ENCODE results near the gene SHC3.

DNA sequence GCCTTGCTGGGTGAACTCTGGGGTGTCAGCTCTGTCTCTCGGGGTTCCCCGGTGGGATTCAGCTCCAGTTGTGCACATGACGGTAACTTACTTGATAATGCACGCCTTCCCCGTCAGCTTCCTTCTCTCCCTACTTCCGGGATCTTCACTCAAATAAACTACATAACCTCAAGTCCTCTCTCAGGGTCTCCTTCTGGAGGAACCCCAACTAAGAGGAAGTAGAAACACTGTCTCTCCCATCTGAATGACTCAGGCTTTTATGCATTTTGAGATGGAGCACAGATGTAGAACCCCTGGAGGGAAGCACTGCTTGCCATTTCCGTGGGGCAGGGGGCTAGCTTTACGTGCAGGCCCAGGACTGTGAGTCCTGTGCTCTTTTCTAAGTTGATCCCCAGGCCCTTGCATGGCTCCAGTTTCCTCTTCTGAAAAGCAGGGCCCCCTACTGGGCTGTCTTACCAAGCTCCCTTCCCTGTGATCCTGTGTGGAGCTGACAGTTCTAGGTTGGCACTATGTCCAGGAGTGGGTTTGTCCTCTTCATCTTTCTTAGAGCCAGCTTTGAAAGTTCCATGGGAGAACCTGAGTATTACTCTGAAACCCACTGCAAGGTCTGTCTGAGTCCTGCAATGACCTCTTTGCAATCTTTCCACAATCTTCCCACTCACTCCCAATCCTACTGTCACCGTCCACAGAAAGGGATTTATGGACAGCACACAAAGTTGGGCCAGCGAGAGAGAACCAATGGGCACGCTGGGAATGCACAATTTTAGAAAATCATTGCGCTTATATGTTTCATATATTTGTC, 169.7 kb downstream of the SHC3 start:
- TF ChIP-seq, protein P1, sequence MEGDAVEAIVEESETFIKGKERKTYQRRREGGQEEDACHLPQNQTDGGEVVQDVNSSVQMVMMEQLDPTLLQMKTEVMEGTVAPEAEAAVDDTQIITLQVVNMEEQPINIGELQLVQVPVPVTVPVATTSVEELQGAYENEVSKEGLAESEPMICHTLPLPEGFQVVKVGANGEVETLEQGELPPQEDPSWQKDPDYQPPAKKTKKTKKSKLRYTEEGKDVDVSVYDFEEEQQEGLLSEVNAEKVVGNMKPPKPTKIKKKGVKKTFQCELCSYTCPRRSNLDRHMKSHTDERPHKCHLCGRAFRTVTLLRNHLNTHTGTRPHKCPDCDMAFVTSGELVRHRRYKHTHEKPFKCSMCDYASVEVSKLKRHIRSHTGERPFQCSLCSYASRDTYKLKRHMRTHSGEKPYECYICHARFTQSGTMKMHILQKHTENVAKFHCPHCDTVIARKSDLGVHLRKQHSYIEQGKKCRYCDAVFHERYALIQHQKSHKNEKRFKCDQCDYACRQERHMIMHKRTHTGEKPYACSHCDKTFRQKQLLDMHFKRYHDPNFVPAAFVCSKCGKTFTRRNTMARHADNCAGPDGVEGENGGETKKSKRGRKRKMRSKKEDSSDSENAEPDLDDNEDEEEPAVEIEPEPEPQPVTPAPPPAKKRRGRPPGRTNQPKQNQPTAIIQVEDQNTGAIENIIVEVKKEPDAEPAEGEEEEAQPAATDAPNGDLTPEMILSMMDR (IDR thresholded peaks at IDR 0.05) = no peak
- TF ChIP-seq POLR2A (IDR thresholded peaks at IDR 0.05) = no peak
